HepG2 (cell line): ENCODE data around the gene THADA. TPM values are rescaled to one million over a fixed set of nuclear protein-coding genes. Genes with fewer than 3 reads are reported as not detected.

Experiments used
- ATAC-seq: fragments of 200-7000 bp; cut with Tn5 transposase; 3 replicates; pipeline ENCODE4 v1.9.1; 2020; ENCODE audit warnings: mild to moderate bottlenecking, moderate library complexity
- BruUV-seq: library from RNA; stranded (reverse); fragments of 400-500 nt; replicated peaks from 2 replicates; lab custom pipeline; 2021; lab: Mats Ljungman, UMichigan
- CTCF ChIA-PET: fragments of 300-600 bp; formaldehyde crosslinking; extraction: SDS; loops from one replicate; lab custom pipeline; 2021; ENCODE audit warnings: low total read pairs, inconsistent platforms, low intra/inter-chr PET ratio; lab: Yijun Ruan, JAX
- POLR2A ChIA-PET: fragments of 350-600 bp; sonication (Branson Sonifier 250); formaldehyde crosslinking; loops from one replicate; lab custom pipeline; 2020; ENCODE audit warnings: antibody characterized with exemption, inconsistent platforms; lab: Yijun Ruan, JAX
- DNase-seq: peaks from one replicate; pipeline ENCODE4 v3.0.0-alpha.2; 2015; ENCODE audit warnings: low spot score
- FAIRE-seq: peaks from 3 replicates; lab custom pipeline; 2011; peaks lifted over from hg19 to GRCh38; lab: Jason Lieb, UNC
- H2AFZ ChIP-seq: one replicate; pipeline ENCODE4 v1.6.1; 2011; ENCODE audit warnings: low read length, inconsistent platforms
- H3K27ac ChIP-seq: fragments of 300-600 bp; 3 replicates; pipeline ENCODE4 v1.8.0; 2011; ENCODE audit warnings: mixed run types, mild to moderate bottlenecking, mixed read lengths, low read length, inconsistent platforms; ENCODE audit not compliant: insufficient read depth; ENCODE audit errors: extremely low read length
- H3K27me3 ChIP-seq, 2 experiments: fragments of 200-600 bp in 1 of 2; 2 replicates in 1 of 2; 3 replicates in 1 of 2; pipeline versions ENCODE4 v1.6.0 to v1.8.0; 2011; ENCODE audit warnings: low read length in 2 of 2, mild to moderate bottlenecking in 2 of 2, moderate library complexity in 2 of 2, inconsistent platforms in 1 of 2; ENCODE audit not compliant: insufficient read depth in 2 of 2, control insufficient read depth in 1 of 2
- H3K36me3 ChIP-seq, 2 experiments: fragments of 200-600 bp in 1 of 2; replicated peaks in 1 of 2; 2 replicates in 1 of 2; 3 replicates in 1 of 2; pipeline versions ENCODE4 v1.5.1 to v1.8.0; 2011; ENCODE audit warnings: low read length in 2 of 2, inconsistent platforms in 1 of 2; ENCODE audit not compliant: insufficient read depth in 2 of 2, control insufficient read depth in 1 of 2
- H3K4me1 ChIP-seq: 2 replicates; pipeline ENCODE4 v1.5.1; 2012; ENCODE audit warnings: low read length, inconsistent platforms; ENCODE audit not compliant: insufficient read depth
- H3K4me2 ChIP-seq: 2 replicates; pipeline ENCODE4 v1.6.0; 2011; ENCODE audit warnings: low read depth, low read length, inconsistent platforms
- H3K4me3 ChIP-seq, 3 experiments: fragments of 200-600 bp in 1 of 3; sonication (generic), shearing (Covaris generic) in 1 of 3; replicated peaks in 1 of 3; 2 replicates each; pipeline ENCODE4 v1.5.1; 2011 to 2016; ENCODE audit warnings: low read length in 3 of 3, inconsistent platforms in 2 of 3, low read depth in 2 of 3, mild to moderate bottlenecking in 2 of 3, control low read depth in 1 of 3, mixed read lengths in 1 of 3; ENCODE audit not compliant: insufficient read depth in 1 of 3
- H3K79me2 ChIP-seq: one replicate; pipeline ENCODE4 v1.6.1; 2011; ENCODE audit warnings: low read length, inconsistent platforms; ENCODE audit not compliant: insufficient read depth
- H3K9ac ChIP-seq: 2 replicates; pipeline ENCODE4 v1.6.0; 2011; ENCODE audit warnings: mild to moderate bottlenecking, low read depth, low read length, inconsistent platforms; ENCODE audit not compliant: insufficient read depth
- H3K9me3 ChIP-seq: 2 replicates; pipeline ENCODE4 v1.5.1; 2012; ENCODE audit warnings: mild to moderate bottlenecking, low read length
- H4K20me1 ChIP-seq: 2 replicates; pipeline ENCODE4 v1.6.0; 2011; ENCODE audit warnings: inconsistent platforms, mild to moderate bottlenecking, low read length, moderate library complexity; ENCODE audit not compliant: insufficient read depth
- JUND ChIP-seq: sonication (generic); formaldehyde crosslinking; IDR thresholded peaks from 2 replicates; pipeline ENCODE4 v1.8.0; 2022; ENCODE audit warnings: mild to moderate bottlenecking, missing genetic modification reagents
- REPIN1 ChIP-seq: sonication (generic); formaldehyde crosslinking; IDR thresholded peaks from 2 replicates; pipeline ENCODE4 v1.8.0; 2022; ENCODE audit warnings: missing genetic modification reagents, low read depth, mild to moderate bottlenecking, borderline replicate concordance
- TEAD3 ChIP-seq: optimal IDR thresholded peaks from 2 replicates; pipeline ENCODE3; 2016; ENCODE audit warnings: borderline replicate concordance
- ZC3H4 ChIP-seq: sonication (generic); formaldehyde crosslinking; IDR thresholded peaks from 2 replicates; pipeline ENCODE4 v1.4.0; 2020; ENCODE audit warnings: missing genetic modification reagents, borderline replicate concordance
- ZNF18 ChIP-seq: sonication (generic); formaldehyde crosslinking; IDR thresholded peaks from 2 replicates; pipeline ENCODE4 v1.8.0; 2022; ENCODE audit warnings: mild to moderate bottlenecking, missing genetic modification reagents; ENCODE audit not compliant: insufficient replicate concordance
- ZNF780A ChIP-seq: sonication (generic); formaldehyde crosslinking; IDR thresholded peaks from 2 replicates; pipeline ENCODE4 v1.8.0; 2022; ENCODE audit warnings: mild to moderate bottlenecking, missing genetic modification reagents, moderate library complexity
- ZSCAN12 ChIP-seq: sonication (generic); formaldehyde crosslinking; IDR thresholded peaks from 2 replicates; pipeline ENCODE4 v1.9.0; 2021; ENCODE audit warnings: mild to moderate bottlenecking, missing genetic modification reagents
- ZSCAN22 ChIP-seq: sonication (generic); formaldehyde crosslinking; IDR thresholded peaks from 2 replicates; pipeline ENCODE4 v1.4.0; 2020; ENCODE audit warnings: mild to moderate bottlenecking, missing genetic modification reagents
- WGBS: methylation state at CpG from one replicate; pipeline ENCODE4 v1.1.6; 2017; ENCODE audit warnings: low lambda C conversion rate; 5-methylcytosine and 5-hydroxymethylcytosine counted together
- in situ Hi-C: cut with HindIII; loops from 2 replicates; pipeline ENCODE4 v1.10.0; 2017; ENCODE audit warnings: low pct_unique_long_range_greater_than_20kb; ENCODE audit not compliant: extremely low pct_ligation_motif_present
- intact Hi-C: fragments of 100-400 bp; cut with micrococcal nuclease; formaldehyde crosslinking; loops from one replicate; pipeline ENCODE4 v1.10.0; 2022; ENCODE audit not compliant: unreplicated experiment
- polyA plus RNA-seq, 8 experiments: library from polyadenylated mRNA; depleted of rRNA in 3 of 8; stranded (reverse) in 7 of 8; unstranded in 1 of 8; fragments of >200 nt; fragmentation: Illumina TruSeq in 4 of 8; extraction: Trizol in 4 of 8; gene quantifications; 2 replicates each; pipeline versions ENCODE4 v1.2.1 to v1.2.3, GENCODE V29; 2011 to 2016; ENCODE audit warnings: low read depth in 4 of 8, missing spikeins in 1 of 8, mixed read lengths in 1 of 8; ENCODE audit not compliant: insufficient read depth in 1 of 8
- total RNA-seq, 5 experiments: library from RNA; depleted of rRNA; stranded (reverse); fragments of >200 nt; fragmentation: Illumina TruSeq; extraction: Trizol; gene quantifications; 2 replicates each; pipeline ENCODE4 v1.2.3, GENCODE V29; 2016; ENCODE audit warnings: low read depth in 1 of 5

The THADA gene
- total and polyA plus RNA-seq, 2 of the 13 experiments (the other 11 are each of a cell fraction or from before 2014, with no cell fraction given): 12.7 to 21.7 TPM

GRCh38 chr2:43197588-43197896 is 398.3 kb downstream of the THADA start:
- H3K4me1 ChIP-seq: peaks cover 96% of the 10 kb centered on the region
- no peaks in the 10 kb centered on the region for H4K20me1 ChIP-seq
- H2AFZ ChIP-seq: no peak overlapping the region
- H3K4me3 ChIP-seq: no peak overlapping the region
- no peaks in the 10 kb centered on the region for H3K27me3 ChIP-seq
- no peaks in the 10 kb centered on the region for H3K9me3 ChIP-seq
- no peak for ATAC-seq
- H3K79me2 ChIP-seq: no peaks in the 10 kb centered on the region
- H3K9ac ChIP-seq: no peak overlapping the region
- ChIA-PET CTCF (no interaction called here), POLR2A (interaction anchor here (0.8 to 10.9 kb wide), 3 partner anchors 19 to 268 kb away, joined by 3 to 324 read pairs (median 5); partner anchors contain the start of gene ZFP36L2)
- H3K4me2 ChIP-seq: no peak overlapping the region
- no TSS peak for BruUV-seq
- DNase-seq: no peak
- WGBS: 85% methylated on average over 5 of the region's 5 CpGs
- H3K36me3 ChIP-seq: no peaks in the 10 kb centered on the region
- in situ Hi-C loops: no loop called here
- H3K27ac ChIP-seq: no peak overlapping the region
- TF ChIP-seq ZSCAN22 (no peak), ZSCAN12 (CRISPR knock-in tag) (no peak), ZNF780A (no peak), ZNF18 (CRISPR knock-in tag) (peak; percentile 47), REPIN1 (CRISPR knock-in tag) (no peak), JUND (CRISPR knock-in tag) (no peak), TEAD3 (CRISPR knock-in tag) (peak; percentile 23), ZC3H4 (CRISPR knock-in tag) (no peak)
- TF ChIP-seq, all 625 proteins: peak for 2
- intact Hi-C loops: no loop called here
- FAIRE-seq: no peak
